HepG2 (cell line): Measurements from ENCODE around the gene TEF. TPM values are rescaled to one million over a fixed set of nuclear protein-coding genes. Genes with fewer than 3 reads are reported as not detected.

ENCODE experiments used
- ASH2L ChIP-seq: fragments of 300-600, 200-600 bp; sonication (generic); IDR thresholded peaks from 2 replicates; pipeline ENCODE4 v1.7.0; 2017; ENCODE audit warnings: low read depth, mild to moderate bottlenecking, moderate library complexity, mixed read lengths, low read length; ENCODE audit not compliant: insufficient read length
- NCOA1 ChIP-seq: sonication (generic); formaldehyde crosslinking; IDR thresholded peaks from 2 replicates; pipeline ENCODE4 v1.9.0; 2021; ENCODE audit warnings: missing genetic modification reagents
- NR2C2 ChIP-seq: sonication (generic); formaldehyde crosslinking; IDR thresholded peaks from 2 replicates; pipeline ENCODE4 v1.4.0; 2020; ENCODE audit warnings: missing genetic modification reagents, mild to moderate bottlenecking, moderate library complexity, borderline replicate concordance
- ZFP36L2 ChIP-seq: sonication (generic); formaldehyde crosslinking; IDR thresholded peaks from 2 replicates; pipeline ENCODE4 v1.4.0; 2020; ENCODE audit warnings: missing genetic modification reagents
- polyA plus RNA-seq, 8 experiments: library from polyadenylated mRNA; depleted of rRNA in 3 of 8; stranded (reverse) in 7 of 8; unstranded in 1 of 8; fragments of >200 nt; fragmentation: Illumina TruSeq in 4 of 8; extraction: Trizol in 4 of 8; gene quantifications; 2 replicates each; pipeline versions ENCODE4 v1.2.1 to v1.2.3, GENCODE V29; 2011 to 2016; ENCODE audit warnings: low read depth in 4 of 8, missing spikeins in 1 of 8, mixed read lengths in 1 of 8; ENCODE audit not compliant: insufficient read depth in 1 of 8
- total RNA-seq, 5 experiments: library from RNA; depleted of rRNA; stranded (reverse); fragments of >200 nt; fragmentation: Illumina TruSeq; extraction: Trizol; gene quantifications; 2 replicates each; pipeline ENCODE4 v1.2.3, GENCODE V29; 2016; ENCODE audit warnings: low read depth in 1 of 5
- TF ChIP-seq, protein P1 (sequence below): sonication (generic); formaldehyde crosslinking; IDR thresholded peaks from one replicate; pipeline ENCODE4 v1.5.1; 2020; ENCODE audit warnings: mild to moderate bottlenecking, missing genetic modification reagents; ENCODE audit errors: not compliant biosample characterization
- TF ChIP-seq, protein P2 (sequence below): IDR thresholded peaks from 2 replicates; pipeline ENCODE4 v1.6.1; 2016; ENCODE audit warnings: mild to moderate bottlenecking
- TF ChIP-seq, protein P3 (sequence below): IDR thresholded peaks from 2 replicates; pipeline ENCODE4 v1.6.1; 2012; ENCODE audit warnings: low read length, improper control_type of control experiment
- TF ChIP-seq, protein P4 (sequence below): sonication (generic); formaldehyde crosslinking; IDR thresholded peaks from 2 replicates; pipeline ENCODE4 v1.5.0; 2020; ENCODE audit warnings: mild to moderate bottlenecking, missing genetic modification reagents, borderline replicate concordance

Gene TEF
- total and polyA plus RNA-seq, 2 of the 13 experiments (the other 11 are each of a cell fraction or from before 2014, with no cell fraction given) = 7.6 to 11.2 TPM

DNA sequence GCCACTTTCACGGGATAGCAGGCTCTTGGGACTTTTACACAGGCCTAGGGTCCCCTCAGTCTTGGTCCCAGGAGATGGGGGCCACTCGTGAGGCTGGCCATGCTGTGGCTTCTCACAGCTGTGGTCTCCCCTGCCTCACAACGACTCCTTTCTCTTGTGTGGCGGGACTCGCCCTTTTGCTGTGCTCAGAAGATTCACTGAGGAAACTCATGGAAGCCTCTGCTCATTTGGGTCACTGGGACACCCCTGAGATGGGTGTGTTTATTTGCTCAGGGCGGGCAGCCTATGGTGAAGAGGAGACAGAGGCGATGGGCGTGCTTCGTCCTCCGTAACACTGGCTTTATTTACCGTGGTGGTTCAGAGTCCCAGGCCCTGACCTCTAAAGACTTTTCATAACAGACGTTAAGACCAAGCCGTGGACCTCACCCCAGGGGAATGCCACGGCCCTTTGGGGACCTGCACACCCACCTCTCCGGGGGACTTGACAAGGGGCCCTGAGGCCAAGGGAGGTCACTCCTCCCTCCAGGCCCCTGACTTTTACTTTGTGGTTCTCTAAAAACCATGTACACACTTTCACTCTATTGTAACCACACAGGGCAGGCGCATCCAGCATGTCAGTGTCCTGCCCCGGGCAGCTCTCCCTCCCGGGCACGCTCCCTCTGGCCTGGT is 15.5 kb downstream of the TEF start (continued):
- TF ChIP-seq, protein P1, sequence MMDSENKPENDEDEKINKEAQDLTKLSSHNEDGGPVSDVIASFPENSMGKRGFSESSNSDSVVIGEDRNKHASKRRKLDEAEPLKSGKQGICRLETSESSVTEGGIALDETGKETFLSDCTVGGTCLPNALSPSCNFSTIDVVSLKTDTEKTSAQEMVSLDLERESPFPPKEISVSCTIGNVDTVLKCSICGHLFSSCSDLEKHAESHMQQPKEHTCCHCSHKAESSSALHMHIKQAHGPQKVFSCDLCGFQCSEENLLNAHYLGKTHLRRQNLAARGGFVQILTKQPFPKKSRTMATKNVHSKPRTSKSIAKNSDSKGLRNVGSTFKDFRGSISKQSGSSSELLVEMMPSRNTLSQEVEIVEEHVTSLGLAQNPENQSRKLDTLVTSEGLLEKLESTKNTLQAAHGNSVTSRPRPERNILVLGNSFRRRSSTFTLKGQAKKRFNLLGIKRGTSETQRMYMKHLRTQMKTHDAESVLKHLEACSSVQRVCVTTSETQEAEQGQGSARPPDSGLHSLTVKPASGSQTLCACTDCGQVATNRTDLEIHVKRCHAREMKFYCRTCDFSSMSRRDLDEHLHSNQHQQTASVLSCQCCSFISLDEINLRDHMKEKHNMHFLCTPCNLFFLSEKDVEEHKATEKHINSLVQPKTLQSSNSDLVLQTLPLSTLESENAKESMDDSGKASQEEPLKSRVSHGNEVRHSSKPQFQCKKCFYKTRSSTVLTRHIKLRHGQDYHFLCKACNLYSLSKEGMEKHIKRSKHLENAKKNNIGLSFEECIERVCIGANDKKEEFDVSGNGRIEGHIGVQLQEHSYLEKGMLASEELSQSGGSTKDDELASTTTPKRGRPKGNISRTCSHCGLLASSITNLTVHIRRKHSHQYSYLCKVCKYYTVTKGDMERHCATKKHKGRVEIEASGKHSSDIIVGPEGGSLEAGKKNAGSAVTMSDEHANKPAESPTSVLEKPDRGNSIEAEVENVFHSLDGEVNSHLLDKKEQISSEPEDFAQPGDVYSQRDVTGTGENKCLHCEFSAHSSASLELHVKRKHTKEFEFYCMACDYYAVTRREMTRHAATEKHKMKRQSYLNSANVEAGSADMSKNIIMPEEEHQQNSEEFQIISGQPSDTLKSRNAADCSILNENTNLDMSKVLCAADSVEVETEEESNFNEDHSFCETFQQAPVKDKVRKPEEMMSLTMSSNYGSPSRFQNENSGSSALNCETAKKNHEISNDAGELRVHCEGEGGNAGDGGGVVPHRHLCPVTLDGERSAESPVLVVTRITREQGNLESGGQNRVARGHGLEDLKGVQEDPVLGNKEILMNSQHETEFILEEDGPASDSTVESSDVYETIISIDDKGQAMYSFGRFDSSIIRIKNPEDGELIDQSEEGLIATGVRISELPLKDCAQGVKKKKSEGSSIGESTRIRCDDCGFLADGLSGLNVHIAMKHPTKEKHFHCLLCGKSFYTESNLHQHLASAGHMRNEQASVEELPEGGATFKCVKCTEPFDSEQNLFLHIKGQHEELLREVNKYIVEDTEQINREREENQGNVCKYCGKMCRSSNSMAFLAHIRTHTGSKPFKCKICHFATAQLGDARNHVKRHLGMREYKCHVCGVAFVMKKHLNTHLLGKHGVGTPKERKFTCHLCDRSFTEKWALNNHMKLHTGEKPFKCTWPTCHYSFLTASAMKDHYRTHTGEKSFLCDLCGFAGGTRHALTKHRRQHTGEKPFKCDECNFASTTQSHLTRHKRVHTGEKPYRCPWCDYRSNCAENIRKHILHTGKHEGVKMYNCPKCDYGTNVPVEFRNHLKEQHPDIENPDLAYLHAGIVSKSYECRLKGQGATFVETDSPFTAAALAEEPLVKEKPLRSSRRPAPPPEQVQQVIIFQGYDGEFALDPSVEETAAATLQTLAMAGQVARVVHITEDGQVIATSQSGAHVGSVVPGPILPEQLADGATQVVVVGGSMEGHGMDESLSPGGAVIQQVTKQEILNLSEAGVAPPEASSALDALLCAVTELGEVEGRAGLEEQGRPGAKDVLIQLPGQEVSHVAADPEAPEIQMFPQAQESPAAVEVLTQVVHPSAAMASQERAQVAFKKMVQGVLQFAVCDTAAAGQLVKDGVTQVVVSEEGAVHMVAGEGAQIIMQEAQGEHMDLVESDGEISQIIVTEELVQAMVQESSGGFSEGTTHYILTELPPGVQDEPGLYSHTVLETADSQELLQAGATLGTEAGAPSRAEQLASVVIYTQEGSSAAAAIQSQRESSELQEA (CRISPR knock-in tag) = no peak
- TF ChIP-seq, protein P2, sequence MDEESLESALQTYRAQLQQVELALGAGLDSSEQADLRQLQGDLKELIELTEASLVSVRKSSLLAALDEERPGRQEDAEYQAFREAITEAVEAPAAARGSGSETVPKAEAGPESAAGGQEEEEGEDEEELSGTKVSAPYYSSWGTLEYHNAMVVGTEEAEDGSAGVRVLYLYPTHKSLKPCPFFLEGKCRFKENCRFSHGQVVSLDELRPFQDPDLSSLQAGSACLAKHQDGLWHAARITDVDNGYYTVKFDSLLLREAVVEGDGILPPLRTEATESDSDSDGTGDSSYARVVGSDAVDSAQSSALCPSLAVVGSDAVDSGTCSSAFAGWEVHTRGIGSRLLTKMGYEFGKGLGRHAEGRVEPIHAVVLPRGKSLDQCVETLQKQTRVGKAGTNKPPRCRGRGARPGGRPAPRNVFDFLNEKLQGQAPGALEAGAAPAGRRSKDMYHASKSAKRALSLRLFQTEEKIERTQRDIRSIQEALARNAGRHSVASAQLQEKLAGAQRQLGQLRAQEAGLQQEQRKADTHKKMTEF (CRISPR knock-in tag) = peak; percentile 88
- TF ChIP-seq ZFP36L2 = 0 out of 2 replicates have a peak, but pooled peaks have one; percentile 38
- TF ChIP-seq, protein P3, sequence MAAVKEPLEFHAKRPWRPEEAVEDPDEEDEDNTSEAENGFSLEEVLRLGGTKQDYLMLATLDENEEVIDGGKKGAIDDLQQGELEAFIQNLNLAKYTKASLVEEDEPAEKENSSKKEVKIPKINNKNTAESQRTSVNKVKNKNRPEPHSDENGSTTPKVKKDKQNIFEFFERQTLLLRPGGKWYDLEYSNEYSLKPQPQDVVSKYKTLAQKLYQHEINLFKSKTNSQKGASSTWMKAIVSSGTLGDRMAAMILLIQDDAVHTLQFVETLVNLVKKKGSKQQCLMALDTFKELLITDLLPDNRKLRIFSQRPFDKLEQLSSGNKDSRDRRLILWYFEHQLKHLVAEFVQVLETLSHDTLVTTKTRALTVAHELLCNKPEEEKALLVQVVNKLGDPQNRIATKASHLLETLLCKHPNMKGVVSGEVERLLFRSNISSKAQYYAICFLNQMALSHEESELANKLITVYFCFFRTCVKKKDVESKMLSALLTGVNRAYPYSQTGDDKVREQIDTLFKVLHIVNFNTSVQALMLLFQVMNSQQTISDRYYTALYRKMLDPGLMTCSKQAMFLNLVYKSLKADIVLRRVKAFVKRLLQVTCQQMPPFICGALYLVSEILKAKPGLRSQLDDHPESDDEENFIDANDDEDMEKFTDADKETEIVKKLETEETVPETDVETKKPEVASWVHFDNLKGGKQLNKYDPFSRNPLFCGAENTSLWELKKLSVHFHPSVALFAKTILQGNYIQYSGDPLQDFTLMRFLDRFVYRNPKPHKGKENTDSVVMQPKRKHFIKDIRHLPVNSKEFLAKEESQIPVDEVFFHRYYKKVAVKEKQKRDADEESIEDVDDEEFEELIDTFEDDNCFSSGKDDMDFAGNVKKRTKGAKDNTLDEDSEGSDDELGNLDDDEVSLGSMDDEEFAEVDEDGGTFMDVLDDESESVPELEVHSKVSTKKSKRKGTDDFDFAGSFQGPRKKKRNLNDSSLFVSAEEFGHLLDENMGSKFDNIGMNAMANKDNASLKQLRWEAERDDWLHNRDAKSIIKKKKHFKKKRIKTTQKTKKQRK = no peak
- 0 out of 2 replicates have a peak, but pooled peaks have one; percentile 43 for TF ChIP-seq NCOA1 (CRISPR knock-in tag)
- peak; percentile 84 for TF ChIP-seq NR2C2 (CRISPR knock-in tag)
- TF ChIP-seq ASH2L = peak; percentile 59
- TF ChIP-seq, protein P4, sequence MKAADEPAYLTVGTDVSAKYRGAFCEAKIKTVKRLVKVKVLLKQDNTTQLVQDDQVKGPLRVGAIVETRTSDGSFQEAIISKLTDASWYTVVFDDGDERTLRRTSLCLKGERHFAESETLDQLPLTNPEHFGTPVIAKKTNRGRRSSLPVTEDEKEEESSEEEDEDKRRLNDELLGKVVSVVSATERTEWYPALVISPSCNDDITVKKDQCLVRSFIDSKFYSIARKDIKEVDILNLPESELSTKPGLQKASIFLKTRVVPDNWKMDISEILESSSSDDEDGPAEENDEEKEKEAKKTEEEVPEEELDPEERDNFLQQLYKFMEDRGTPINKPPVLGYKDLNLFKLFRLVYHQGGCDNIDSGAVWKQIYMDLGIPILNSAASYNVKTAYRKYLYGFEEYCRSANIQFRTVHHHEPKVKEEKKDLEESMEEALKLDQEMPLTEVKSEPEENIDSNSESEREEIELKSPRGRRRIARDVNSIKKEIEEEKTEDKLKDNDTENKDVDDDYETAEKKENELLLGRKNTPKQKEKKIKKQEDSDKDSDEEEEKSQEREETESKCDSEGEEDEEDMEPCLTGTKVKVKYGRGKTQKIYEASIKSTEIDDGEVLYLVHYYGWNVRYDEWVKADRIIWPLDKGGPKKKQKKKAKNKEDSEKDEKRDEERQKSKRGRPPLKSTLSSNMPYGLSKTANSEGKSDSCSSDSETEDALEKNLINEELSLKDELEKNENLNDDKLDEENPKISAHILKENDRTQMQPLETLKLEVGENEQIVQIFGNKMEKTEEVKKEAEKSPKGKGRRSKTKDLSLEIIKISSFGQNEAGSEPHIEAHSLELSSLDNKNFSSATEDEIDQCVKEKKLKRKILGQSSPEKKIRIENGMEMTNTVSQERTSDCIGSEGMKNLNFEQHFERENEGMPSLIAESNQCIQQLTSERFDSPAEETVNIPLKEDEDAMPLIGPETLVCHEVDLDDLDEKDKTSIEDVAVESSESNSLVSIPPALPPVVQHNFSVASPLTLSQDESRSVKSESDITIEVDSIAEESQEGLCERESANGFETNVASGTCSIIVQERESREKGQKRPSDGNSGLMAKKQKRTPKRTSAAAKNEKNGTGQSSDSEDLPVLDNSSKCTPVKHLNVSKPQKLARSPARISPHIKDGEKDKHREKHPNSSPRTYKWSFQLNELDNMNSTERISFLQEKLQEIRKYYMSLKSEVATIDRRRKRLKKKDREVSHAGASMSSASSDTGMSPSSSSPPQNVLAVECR (CRISPR knock-in tag) = peak; percentile 85
